ENCODE measurements around the gene CAPN15.

The CAPN15 gene

GRCh38 chr16:598823-599739 lies 71.6 kb downstream of the CAPN15 start:
- TF ChIP-seq EGR1 (IDR thresholded peaks at IDR 0.05) (no peak), REST (IDR thresholded peaks at IDR 0.05; ENCODE audit: low read depth) (no peak), NFIC (IDR thresholded peaks at IDR 0.05) (no peak), TEAD4 (IDR thresholded peaks at IDR 0.05) (no peak), YY1 (IDR thresholded peaks at IDR 0.05; ENCODE audit: low read depth) (no peak), EP300 (IDR thresholded peaks at IDR 0.05; ENCODE audit: borderline replicate concordance) (no peak), RAD21 (IDR thresholded peaks at IDR 0.05; ENCODE audit: low read depth) (no peak), CEBPB (IDR thresholded peaks at IDR 0.05) (no peak), TAF1 (IDR thresholded peaks at IDR 0.05; ENCODE audit: low read depth) (no peak), TCF12 (IDR thresholded peaks at IDR 0.05; ENCODE audit: low read depth) (no peak), FOXM1 (IDR thresholded peaks at IDR 0.05; ENCODE audit: borderline replicate concordance, low read depth) (no peak), MAX (IDR thresholded peaks at IDR 0.05) (no peak), USF1 (IDR thresholded peaks at IDR 0.05) (no peak), ZBTB7A (IDR thresholded peaks at IDR 0.05; ENCODE audit: low read depth) (no peak), CREB1 (IDR thresholded peaks at IDR 0.05; ENCODE audit: low read depth) (no peak)

GRCh38 chr16:600781-601180 lies 73.3 kb downstream of the CAPN15 start:
- TF ChIP-seq TEAD4 (IDR thresholded peaks at IDR 0.05) (no peak), EP300 (IDR thresholded peaks at IDR 0.05; ENCODE audit: borderline replicate concordance) (no peak), REST (IDR thresholded peaks at IDR 0.05; ENCODE audit: low read depth) (no peak), FOXM1 (IDR thresholded peaks at IDR 0.05; ENCODE audit: borderline replicate concordance, low read depth) (no peak), EGR1 (IDR thresholded peaks at IDR 0.05) (no peak), TCF12 (IDR thresholded peaks at IDR 0.05; ENCODE audit: low read depth) (no peak), TAF1 (IDR thresholded peaks at IDR 0.05; ENCODE audit: low read depth) (no peak)

GRCh38 chr16:603933-604332 lies 76.4 kb downstream of the CAPN15 start:
- TF ChIP-seq TCF12 (IDR thresholded peaks at IDR 0.05; ENCODE audit: low read depth) (no peak), EP300 (IDR thresholded peaks at IDR 0.05; ENCODE audit: borderline replicate concordance) (no peak), ZBTB7A (IDR thresholded peaks at IDR 0.05; ENCODE audit: low read depth) (no peak), REST (IDR thresholded peaks at IDR 0.05; ENCODE audit: low read depth) (no peak), CREB1 (IDR thresholded peaks at IDR 0.05; ENCODE audit: low read depth) (no peak), FOXM1 (IDR thresholded peaks at IDR 0.05; ENCODE audit: borderline replicate concordance, low read depth) (no peak), RAD21 (IDR thresholded peaks at IDR 0.05; ENCODE audit: low read depth) (no peak), NFIC (IDR thresholded peaks at IDR 0.05) (no peak), CEBPB (IDR thresholded peaks at IDR 0.05) (no peak), YY1 (IDR thresholded peaks at IDR 0.05; ENCODE audit: low read depth) (no peak), USF1 (IDR thresholded peaks at IDR 0.05) (no peak), MAX (IDR thresholded peaks at IDR 0.05) (no peak), TEAD4 (IDR thresholded peaks at IDR 0.05) (no peak), TAF1 (IDR thresholded peaks at IDR 0.05; ENCODE audit: low read depth) (no peak), EGR1 (IDR thresholded peaks at IDR 0.05) (no peak)

Data from Ishikawa (cell line).